Hair follicle dermal papilla cell (primary cell): ENCODE results near the gene ZNG1E. TPM values are rescaled to one million over a fixed set of nuclear protein-coding genes. Genes with fewer than 3 reads are reported as not detected.

ENCODE experiments used
- total RNA-seq: library from RNA; depleted of rRNA; stranded (reverse); fragments of >200 nt; gene quantifications from 2 replicates; pipeline ENCODE4 v1.2.3, GENCODE V29; 2012

The ZNG1E gene
- total RNA-seq, result 23.4 and 28.9 TPM in 2 replicates

GRCh38 chr9:65675589-65676021 is at the start of gene ZNG1E:
Gene ZNG1E (plus strand): TSS chr9:65675928. CDS start chr9:65675977, 49 bp downstream.

GRCh38 chr9:65737096-65737564 is 61.4 kb downstream of the ZNG1E start, which contains the start of gene FOXD4L4:
Gene FOXD4L4 (plus strand): TSS chr9:65737146. CDS start chr9:65737146, 0 bp downstream.

Other genes with a start within 250 kb of the ZNG1E start
- under 0.01 TPM in 1 of 2 replicates, not detected in the other for gene FOXD4L4, start 61.2 kb downstream of the ZNG1E start, total RNA-seq